Activated naive CD4-positive, alpha-beta T cell treated with anti-CD3 and anti-CD28 coated beads, Interleukin-2, amount 50 U/mL, for 16 hours (primary cell): ENCODE results near the gene SOD3.

Source experiments
- DNase-seq: peaks from one replicate; pipeline ENCODE4 v3.0.0-alpha.2; 2020

The SOD3 gene

GRCh38 chr4:24849351-24849750 is 54.0 kb downstream of the SOD3 start:
- no peak for DNase-seq

GRCh38 chr4:24849756-24850155 is 54.4 kb downstream of the SOD3 start:
- DNase-seq: no peak
